OCI-LY1 (cell line): ENCODE measurements around the gene RAB3D.
"Not testable (repeated sequence)": the region's sequence is repeated elsewhere in the genome, so short reads cannot be mapped to it uniquely, and the experiment has no call there.

Experiments used
- CTCF ChIP-seq: fragments of 200-600 bp; sonication (generic), shearing (Covaris generic); IDR thresholded peaks from 2 replicates; pipeline ENCODE4 v1.5.1; 2017; ENCODE audit warnings: mild to moderate bottlenecking, antibody characterized with exemption, low read length, moderate library complexity, mixed read lengths
- EZH2 ChIP-seq: fragments of 200-600 bp; sonication (generic), shearing (Covaris generic); IDR thresholded peaks from 2 replicates; pipeline ENCODE4 v1.8.0; 2017; ENCODE audit warnings: borderline replicate concordance, mixed run types, mild to moderate bottlenecking, antibody characterized with exemption, low read length, moderate library complexity, mixed read lengths

GRCh38 chr19:11354102-11354501, 14.6 kb upstream of the RAB3D start:
- TF ChIP-seq CTCF, EZH2: not testable (repeated sequence)
